CD4-positive, CD25-positive, alpha-beta regulatory T cell (primary cell): Measurements from ENCODE around the gene CLHC1. TPM values are rescaled to one million over a fixed set of nuclear protein-coding genes. Genes with fewer than 3 reads are reported as not detected.
A peak's percentile ranks its signal among the peaks of the same experiment; 100 is the strongest.
"Not testable (repeated sequence)": the region's sequence is repeated elsewhere in the genome, so short reads cannot be mapped to it uniquely, and the experiment has no call there.

Experiments
- ATAC-seq, 2 donors: fragments of 150-1000 bp; cut with Tn5 transposase; one replicate each; pipeline ENCODE4 v1.10.0; 2021; ENCODE audit warnings: low read depth in 2 of 2, moderate number of reproducible peaks in 2 of 2, moderate library complexity in 1 of 2
- DNase-seq, 3 donors: peaks; one replicate each; pipeline versions ENCODE4 v3.0.0 to v3.0.0-alpha.2; 2012 to 2022; ENCODE audit warnings: mixed read lengths in 1 of 3
- H3K27ac ChIP-seq: one replicate; pipeline ENCODE4 v1.7.0; 2013; ENCODE audit warnings: mild to moderate bottlenecking, low read length; ENCODE audit not compliant: insufficient read depth, poor library complexity, severe bottlenecking
- H3K27me3 ChIP-seq: one replicate; pipeline ENCODE4 v1.7.0; 2013; ENCODE audit warnings: low read length; ENCODE audit not compliant: control insufficient read depth, insufficient read depth
- H3K36me3 ChIP-seq: one replicate; pipeline ENCODE4 v1.7.0; 2013; ENCODE audit warnings: mild to moderate bottlenecking, low read length, moderate library complexity; ENCODE audit not compliant: control insufficient read depth, insufficient read depth
- H3K4me1 ChIP-seq: 2 replicates; pipeline ENCODE4 v1.7.0; 2013; ENCODE audit warnings: mild to moderate bottlenecking, low read length; ENCODE audit not compliant: insufficient read depth, control insufficient read depth, poor library complexity, severe bottlenecking
- H3K4me3 ChIP-seq: one replicate; pipeline ENCODE4 v1.7.0; 2013; ENCODE audit warnings: low read depth, mild to moderate bottlenecking, low read length, moderate library complexity
- H3K9me3 ChIP-seq, 2 experiments: 1 replicate in 1 of 2; 2 replicates in 1 of 2; pipeline ENCODE4 v1.7.0; 2013; ENCODE audit warnings: low read length in 2 of 2, mild to moderate bottlenecking in 1 of 2, moderate library complexity in 1 of 2; ENCODE audit not compliant: control insufficient read depth in 2 of 2
- H3K27ac Mint-ChIP-seq, 3 donors: one replicate each; pipeline ENCODE4 v1.8.0; 2020 to 2022; ENCODE audit warnings: mild to moderate bottlenecking in 3 of 3, mixed read lengths in 3 of 3, moderate library complexity in 2 of 3
- H3K27me3 Mint-ChIP-seq: one replicate; pipeline ENCODE4 v1.8.0; 2022; ENCODE audit warnings: mild to moderate bottlenecking, mixed read lengths
- H3K36me3 Mint-ChIP-seq: one replicate; pipeline ENCODE4 v1.8.0; 2020; ENCODE audit warnings: mixed read lengths
- H3K4me1 Mint-ChIP-seq, 4 donors: one replicate each; pipeline ENCODE4 v1.8.0; 2020 to 2022; ENCODE audit warnings: mixed read lengths in 4 of 4, mild to moderate bottlenecking in 1 of 4
- H3K4me3 Mint-ChIP-seq, 4 donors: one replicate each; pipeline ENCODE4 v1.8.0; 2020 to 2022; ENCODE audit warnings: mild to moderate bottlenecking in 4 of 4, mixed read lengths in 4 of 4, moderate library complexity in 3 of 4
- H3K9me3 Mint-ChIP-seq, 7 donors: one replicate each; pipeline ENCODE4 v1.8.0; 2020 to 2022; ENCODE audit warnings: mixed read lengths in 7 of 7, mild to moderate bottlenecking in 3 of 7, moderate library complexity in 2 of 7
- polyA plus RNA-seq, 4 donors: library from polyadenylated mRNA; unstranded; fragments of 300-500 nt; fragmentation: Illumina TruSeq; gene quantifications; one replicate each; pipeline ENCODE4 v1.2.3, GENCODE V29; 2021
- total RNA-seq: library from RNA; stranded (reverse); gene quantifications from one replicate; pipeline ENCODE4 v1.2.3, GENCODE V29; 2022

Gene CLHC1
- total and polyA plus RNA-seq, 5 donors from 2014 or later: 1.6 to 10.6 (median 2.1) TPM

GRCh38 chr2:55268907-55269644, 37.0 kb upstream of the CLHC1 start, which contains the start of gene MTIF2:
Gene MTIF2, minus strand, starts transcription at chr2:55269231. Its CDS starts 5,373 bp downstream, at chr2:55263858.
- H3K27me3 Mint-ChIP-seq: peaks cover 8% of the 10 kb centered on the region
- no peaks in the 10 kb centered on the region for H3K9me3 Mint-ChIP-seq
- Histone ChIP-seq H3K4me3 (peak within 1 kb of the TSS; percentile 97), H3K36me3 (peaks cover 4% of the 10 kb centered on the region), H3K9me3 (no peaks in the 10 kb centered on the region), H3K27me3 (no peaks in the 10 kb centered on the region), H3K27ac (peak within 1 kb of the TSS; percentile 84), H3K4me1 (peaks cover 13% of the 10 kb centered on the region)
- ATAC-seq: peak; percentile 87 to 88
- H3K4me1 Mint-ChIP-seq: peaks cover 7 to 37% (median 21%) of the 10 kb centered on the region in 4 donors
- H3K27ac Mint-ChIP-seq: peak within 1 kb of the TSS; percentile 94 to 98 (median 98)
- peak within 1 kb of the TSS; percentile 95 to 99 (median 96) for H3K4me3 Mint-ChIP-seq
- DNase-seq: peak; percentile 77 to 93 (median 83)
- H3K36me3 Mint-ChIP-seq: no peaks in the 10 kb centered on the region

- Mint-ChIP-seq H3K4me1 (peaks cover 7 to 37% (median 21%) of the 10 kb centered on the region in 4 donors), H3K4me3 (peak overlapping the region; percentile 95 to 99 (median 96)), H3K36me3 (peaks cover 6% of the 10 kb centered on the region), H3K27ac (peak overlapping the region; percentile 94 to 98 (median 98)), H3K9me3 (no peaks in the 10 kb centered on the region), H3K27me3 (peaks cover 7% of the 10 kb centered on the region)
- Histone ChIP-seq H3K27ac (peak overlapping the region; percentile 84), H3K27me3 (no peaks in the 10 kb centered on the region), H3K36me3 (peaks cover 10% of the 10 kb centered on the region), H3K9me3 (no peaks in the 10 kb centered on the region), H3K4me3 (peak overlapping the region; percentile 97), H3K4me1 (peaks cover 13% of the 10 kb centered on the region)
- ATAC-seq (no peak), DNase-seq (no peak)
Measured at GRCh38 chr2:55268288-55268906, 36.3 kb upstream of the CLHC1 start.

GRCh38 chr2:55259586-55259985, 27.5 kb upstream of the CLHC1 start:
- not testable (repeated sequence) for H3K27me3 Mint-ChIP-seq, H3K4me1 Mint-ChIP-seq, DNase-seq, H3K27ac Mint-ChIP-seq, H3K4me1 ChIP-seq, H3K9me3 ChIP-seq, H3K4me3 Mint-ChIP-seq, H3K27ac ChIP-seq, H3K4me3 ChIP-seq, H3K27me3 ChIP-seq, ATAC-seq, H3K9me3 Mint-ChIP-seq
- H3K36me3 ChIP-seq: peaks cover 49% of the 10 kb centered on the region
- H3K36me3 Mint-ChIP-seq: peaks cover 22% of the 10 kb centered on the region

- peaks cover 56% of the 10 kb centered on the region for H3K36me3 ChIP-seq
- H3K27ac Mint-ChIP-seq: no peak overlapping the region
- H3K36me3 Mint-ChIP-seq: peaks cover 32% of the 10 kb centered on the region
Measured at GRCh38 chr2:55252832-55253231, 20.7 kb upstream of the CLHC1 start.

GRCh38 chr2:55247025-55247424, 14.9 kb upstream of the CLHC1 start:
- no peaks in the 10 kb centered on the region for H3K9me3 ChIP-seq
- no peaks in the 10 kb centered on the region for H3K9me3 Mint-ChIP-seq
- no peak overlapping the region for H3K27ac Mint-ChIP-seq
- H3K4me1 Mint-ChIP-seq: peaks cover 0 to 3% (median 0%) of the 10 kb centered on the region in 4 donors
- no peaks in the 10 kb centered on the region for H3K27me3 ChIP-seq
- H3K4me1 ChIP-seq: no peaks in the 10 kb centered on the region
- ATAC-seq (no peak), DNase-seq (no peak)
- H3K4me3 ChIP-seq: no peak overlapping the region
- no peak overlapping the region for H3K27ac ChIP-seq
- H3K36me3 ChIP-seq: peaks cover 65% of the 10 kb centered on the region
- H3K4me3 Mint-ChIP-seq: no peak overlapping the region
- peaks cover 37% of the 10 kb centered on the region for H3K36me3 Mint-ChIP-seq
- no peaks in the 10 kb centered on the region for H3K27me3 Mint-ChIP-seq

More at GRCh38 chr2:55252832-55253231, 20.7 kb upstream of the CLHC1 start:
- Histone ChIP-seq H3K9me3 (no peaks in the 10 kb centered on the region), H3K27me3 (no peaks in the 10 kb centered on the region), H3K4me1 (no peaks in the 10 kb centered on the region), H3K27ac (no peak overlapping the region), H3K4me3 (no peak overlapping the region)
- peaks cover 0 to 6% (median 0%) of the 10 kb centered on the region in 4 donors for H3K4me1 Mint-ChIP-seq
- no peak overlapping the region for H3K4me3 Mint-ChIP-seq
- H3K27me3 Mint-ChIP-seq: no peaks in the 10 kb centered on the region
- ATAC-seq (no peak), DNase-seq (no peak)
- H3K9me3 Mint-ChIP-seq: no peaks in the 10 kb centered on the region

- Mint-ChIP-seq H3K27ac (no peak overlapping the region), H3K9me3 (no peaks in the 10 kb centered on the region), H3K27me3 (no peaks in the 10 kb centered on the region), H3K4me1 (peaks cover 0 to 3% (median 0%) of the 10 kb centered on the region in 4 donors), H3K36me3 (peaks cover 35% of the 10 kb centered on the region), H3K4me3 (no peak overlapping the region)
- Histone ChIP-seq H3K9me3 (no peaks in the 10 kb centered on the region), H3K27me3 (no peaks in the 10 kb centered on the region), H3K4me3 (no peak overlapping the region), H3K36me3 (peaks cover 60% of the 10 kb centered on the region), H3K4me1 (no peaks in the 10 kb centered on the region), H3K27ac (no peak overlapping the region)
- DNase-seq (no peak), ATAC-seq (no peak)
Measured at GRCh38 chr2:55245411-55245810, 13.3 kb upstream of the CLHC1 start.

- Mint-ChIP-seq H3K4me3 (no peak overlapping the region), H3K27me3 (no peaks in the 10 kb centered on the region), H3K9me3 (no peaks in the 10 kb centered on the region), H3K36me3 (peaks cover 33% of the 10 kb centered on the region), H3K4me1 (peaks cover 6 to 10% (median 9%) of the 10 kb centered on the region in 4 donors), H3K27ac (peak overlapping the region in 1 of 3 donors; percentile 21)
- Histone ChIP-seq H3K4me1 (peaks cover 4% of the 10 kb centered on the region), H3K9me3 (no peaks in the 10 kb centered on the region), H3K27me3 (no peaks in the 10 kb centered on the region), H3K4me3 (no peak overlapping the region), H3K36me3 (peaks cover 49% of the 10 kb centered on the region), H3K27ac (no peak overlapping the region)
- DNase-seq (no peak), ATAC-seq (no peak)
Measured at GRCh38 chr2:55242617-55243016, 10.5 kb upstream of the CLHC1 start.
